ENCODE results near the gene CCM2. TPM values are rescaled to one million over a fixed set of nuclear protein-coding genes. Genes with fewer than 3 reads are reported as not detected.
"Not testable (repeated sequence)": the region's sequence is repeated elsewhere in the genome, so short reads cannot be mapped to it uniquely, and the experiment has no call there.

CCM2 gene
- total and polyA plus RNA-seq, 9 donors: 16.2 to 34.6 (median 23.1) TPM

DNA sequence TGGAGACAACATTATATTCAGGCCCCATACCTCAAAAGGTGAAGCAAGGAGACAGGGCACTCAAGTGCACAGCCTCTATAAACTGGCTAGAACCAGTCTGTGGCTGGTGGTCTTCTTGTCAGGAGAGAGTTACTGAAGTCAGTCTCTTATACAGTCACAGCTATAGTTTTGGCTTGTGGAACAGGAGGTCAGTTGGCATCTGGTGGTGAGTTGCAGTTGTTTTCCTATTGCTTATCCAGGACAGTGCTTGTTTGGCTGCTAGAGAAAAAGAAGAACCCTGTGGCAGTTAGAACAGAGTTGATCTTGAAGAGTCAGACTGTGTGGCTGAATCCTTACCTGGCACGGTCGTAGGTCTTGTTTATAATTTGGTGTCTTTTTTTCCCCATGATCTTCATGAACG lies 17.3 kb downstream of the CCM2 start:
- no peak for DNase-seq
- Histone ChIP-seq H3K36me3 (no peaks in the 10 kb centered on the region), H3K4me3 (no peak overlapping the region), H3K4me1 (ENCODE audit: insufficient read depth) (peaks cover 6% of the 10 kb centered on the region), H3K27me3 (no peaks in the 10 kb centered on the region), H3K27ac (no peak overlapping the region), H3K9me3 (no peaks in the 10 kb centered on the region)
- intact Hi-C loops (cut with DNase I): no loop called here
- TF ChIP-seq EP300 (IDR thresholded peaks at IDR 0.05): no peak
- no peak for TF ChIP-seq POLR2A (IDR thresholded peaks at IDR 0.05)
- TF ChIP-seq, protein P1, sequence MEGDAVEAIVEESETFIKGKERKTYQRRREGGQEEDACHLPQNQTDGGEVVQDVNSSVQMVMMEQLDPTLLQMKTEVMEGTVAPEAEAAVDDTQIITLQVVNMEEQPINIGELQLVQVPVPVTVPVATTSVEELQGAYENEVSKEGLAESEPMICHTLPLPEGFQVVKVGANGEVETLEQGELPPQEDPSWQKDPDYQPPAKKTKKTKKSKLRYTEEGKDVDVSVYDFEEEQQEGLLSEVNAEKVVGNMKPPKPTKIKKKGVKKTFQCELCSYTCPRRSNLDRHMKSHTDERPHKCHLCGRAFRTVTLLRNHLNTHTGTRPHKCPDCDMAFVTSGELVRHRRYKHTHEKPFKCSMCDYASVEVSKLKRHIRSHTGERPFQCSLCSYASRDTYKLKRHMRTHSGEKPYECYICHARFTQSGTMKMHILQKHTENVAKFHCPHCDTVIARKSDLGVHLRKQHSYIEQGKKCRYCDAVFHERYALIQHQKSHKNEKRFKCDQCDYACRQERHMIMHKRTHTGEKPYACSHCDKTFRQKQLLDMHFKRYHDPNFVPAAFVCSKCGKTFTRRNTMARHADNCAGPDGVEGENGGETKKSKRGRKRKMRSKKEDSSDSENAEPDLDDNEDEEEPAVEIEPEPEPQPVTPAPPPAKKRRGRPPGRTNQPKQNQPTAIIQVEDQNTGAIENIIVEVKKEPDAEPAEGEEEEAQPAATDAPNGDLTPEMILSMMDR (IDR thresholded peaks at IDR 0.05): no peak
- WGBS, 3 donors: 57 to 73% (median 57%) methylated on average over 3 of the region's 3 CpGs

DNA sequence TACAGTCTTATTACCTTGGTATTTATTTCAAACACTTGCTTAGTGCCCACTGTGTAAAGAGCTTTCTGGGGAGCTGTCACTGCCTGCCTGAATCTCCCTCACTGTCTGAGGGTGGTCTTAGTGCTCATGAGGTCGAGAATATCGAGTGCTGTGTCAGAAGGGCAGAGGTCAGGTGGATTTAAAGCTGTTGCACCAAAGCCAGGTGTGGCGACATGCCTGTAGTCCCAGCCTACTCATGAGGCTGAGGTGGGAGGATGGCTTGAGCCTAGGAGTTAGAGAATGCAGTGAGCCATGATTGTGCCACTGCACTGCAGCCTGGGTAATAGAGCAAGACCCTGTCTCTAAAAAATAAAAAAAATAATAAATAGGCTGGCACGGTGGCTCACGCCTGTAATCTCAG lies 20.9 kb downstream of the CCM2 start:
- intact Hi-C loops (cut with DNase I): no loop called here

GRCh38 chr7:45021604-45022296 lies 21.7 kb downstream of the CCM2 start:
- H3K27me3 ChIP-seq: no peaks in the 10 kb centered on the region
- TF ChIP-seq, protein P1 (IDR thresholded peaks at IDR 0.05): no peak
- no peak for TF ChIP-seq POLR2A (IDR thresholded peaks at IDR 0.05)
- 90 to 94% (median 90%) methylated on average over 3 of the region's 3 CpGs for WGBS, 3 donors
- DNase-seq: no peak
- H3K9me3 ChIP-seq: no peaks in the 10 kb centered on the region
- no peaks in the 10 kb centered on the region for H3K36me3 ChIP-seq
- H3K4me3 ChIP-seq: no peak overlapping the region
- no peaks in the 10 kb centered on the region for H3K4me1 ChIP-seq (ENCODE audit: insufficient read depth)
- no peak overlapping the region for H3K27ac ChIP-seq
- intact Hi-C loops (cut with DNase I): no loop called here

More for the DNA sequence above, 20.9 kb downstream of the CCM2 start:
- H3K4me1 ChIP-seq (ENCODE audit: insufficient read depth): no peaks in the 10 kb centered on the region
- H3K27me3 ChIP-seq: no peaks in the 10 kb centered on the region
- H3K27ac ChIP-seq: no peak overlapping the region
- 53 to 66% (median 65%) methylated on average over 5 of the region's 5 CpGs for WGBS, 3 donors
- no peak for TF ChIP-seq POLR2A (IDR thresholded peaks at IDR 0.05)
- TF ChIP-seq, protein P1 (IDR thresholded peaks at IDR 0.05): no peak
- TF ChIP-seq EP300 (IDR thresholded peaks at IDR 0.05): no peak
- H3K4me3 ChIP-seq: no peak overlapping the region
- no peak for DNase-seq
- H3K36me3 ChIP-seq: no peaks in the 10 kb centered on the region
- H3K9me3 ChIP-seq: no peaks in the 10 kb centered on the region

DNA sequence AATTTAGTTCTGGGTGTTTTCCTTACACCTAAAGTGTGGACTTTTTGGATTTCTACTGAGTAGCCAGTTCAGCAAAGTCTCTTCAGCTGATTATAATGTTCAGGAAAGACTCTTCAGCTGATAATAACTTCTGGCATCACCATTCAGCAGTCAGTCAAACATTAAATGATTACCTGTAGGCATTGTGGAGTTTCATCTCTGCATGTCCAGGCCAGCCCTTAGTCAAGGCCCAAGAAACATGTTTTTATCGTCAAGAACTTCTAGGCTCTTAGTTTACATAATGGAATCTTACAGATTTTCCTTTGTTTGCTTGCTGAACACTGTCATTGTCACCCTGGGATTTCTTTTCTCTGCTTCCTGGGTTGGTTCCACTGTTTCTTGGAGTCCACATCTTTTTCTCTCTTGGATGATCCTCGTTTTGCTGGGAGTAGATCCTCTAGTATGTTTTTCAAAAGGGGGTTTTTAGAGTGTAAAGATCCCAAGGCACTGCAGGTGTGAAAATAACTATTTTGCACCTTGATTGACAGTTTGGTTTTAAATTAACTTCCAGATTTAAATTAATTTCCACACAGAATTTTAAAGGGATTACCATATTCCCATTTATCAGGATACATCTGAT lies 24.2 kb downstream of the CCM2 start:
- 96 to 100% (median 98%) methylated on average over 2 of the region's 2 CpGs for WGBS, 3 donors
- TF ChIP-seq POLR2A (IDR thresholded peaks at IDR 0.05) (no peak), EP300 (IDR thresholded peaks at IDR 0.05) (no peak)
- TF ChIP-seq, protein P1 (IDR thresholded peaks at IDR 0.05): no peak
- Histone ChIP-seq H3K36me3 (no peaks in the 10 kb centered on the region), H3K27ac (no peak overlapping the region), H3K9me3 (no peaks in the 10 kb centered on the region), H3K4me3 (no peak overlapping the region), H3K27me3 (no peaks in the 10 kb centered on the region), H3K4me1 (ENCODE audit: insufficient read depth) (no peaks in the 10 kb centered on the region)
- DNase-seq: no peak
- intact Hi-C loops (cut with DNase I): no loop called here

GRCh38 chr7:45025473-45025872 lies 25.5 kb downstream of the CCM2 start:
- H3K36me3 ChIP-seq; H3K4me3 ChIP-seq; H3K27ac ChIP-seq; intact Hi-C loops (cut with DNase I); H3K4me1 ChIP-seq (ENCODE audit: insufficient read depth); H3K27me3 ChIP-seq; H3K9me3 ChIP-seq; DNase-seq: not testable (repeated sequence)
- 92 to 95% (median 94%) methylated on average over 12 of the region's 12 CpGs for WGBS, 3 donors

All from ovary (tissue), 9 donors.